ENCODE data around the gene ATF7. TPM values are rescaled to one million over a fixed set of nuclear protein-coding genes. Genes with fewer than 3 reads are reported as not detected.

The ATF7 gene
- total and polyA plus RNA-seq, 8 donors: 11.6 to 31.5 (median 17.7) TPM

DNA sequence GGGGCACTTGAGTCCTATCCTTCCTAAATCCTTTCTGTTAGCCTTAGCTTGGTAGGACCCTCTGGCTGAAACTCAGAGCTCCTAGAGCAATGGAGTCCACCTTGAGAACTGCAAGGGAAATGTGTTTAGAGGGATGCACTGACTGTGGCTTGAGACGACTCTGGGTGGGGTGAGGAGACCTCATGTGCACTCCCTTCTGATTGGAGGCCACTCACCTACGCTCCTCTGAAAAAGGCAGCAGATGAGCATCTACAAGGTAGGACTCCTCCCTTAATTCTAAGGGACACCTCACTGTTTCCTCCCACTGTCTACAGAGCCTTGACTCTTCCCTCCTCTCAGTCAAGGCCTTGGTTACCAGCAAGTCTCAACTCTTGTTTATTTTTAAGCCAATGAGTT, 127.9 kb downstream of the ATF7 start:
- Histone ChIP-seq H3K9me3 (no peaks in the 10 kb centered on the region), H3K4me3 (no peak overlapping the region), H3K27ac (no peak overlapping the region), H3K36me3 (no peaks in the 10 kb centered on the region), H3K27me3 (no peaks in the 10 kb centered on the region), H3K4me1 (peaks cover 5 to 31% (median 15%) of the 10 kb centered on the region in 3 donors)
- 86 to 87% methylated on average over 2 of the region's 2 CpGs for WGBS, 2 donors
- ATAC-seq (no peak), FAIRE-seq (no peak), DNase-seq (no peak)
- intact Hi-C loops (cut with DNase I): no loop called here
- TF ChIP-seq, protein P1, sequence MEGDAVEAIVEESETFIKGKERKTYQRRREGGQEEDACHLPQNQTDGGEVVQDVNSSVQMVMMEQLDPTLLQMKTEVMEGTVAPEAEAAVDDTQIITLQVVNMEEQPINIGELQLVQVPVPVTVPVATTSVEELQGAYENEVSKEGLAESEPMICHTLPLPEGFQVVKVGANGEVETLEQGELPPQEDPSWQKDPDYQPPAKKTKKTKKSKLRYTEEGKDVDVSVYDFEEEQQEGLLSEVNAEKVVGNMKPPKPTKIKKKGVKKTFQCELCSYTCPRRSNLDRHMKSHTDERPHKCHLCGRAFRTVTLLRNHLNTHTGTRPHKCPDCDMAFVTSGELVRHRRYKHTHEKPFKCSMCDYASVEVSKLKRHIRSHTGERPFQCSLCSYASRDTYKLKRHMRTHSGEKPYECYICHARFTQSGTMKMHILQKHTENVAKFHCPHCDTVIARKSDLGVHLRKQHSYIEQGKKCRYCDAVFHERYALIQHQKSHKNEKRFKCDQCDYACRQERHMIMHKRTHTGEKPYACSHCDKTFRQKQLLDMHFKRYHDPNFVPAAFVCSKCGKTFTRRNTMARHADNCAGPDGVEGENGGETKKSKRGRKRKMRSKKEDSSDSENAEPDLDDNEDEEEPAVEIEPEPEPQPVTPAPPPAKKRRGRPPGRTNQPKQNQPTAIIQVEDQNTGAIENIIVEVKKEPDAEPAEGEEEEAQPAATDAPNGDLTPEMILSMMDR (IDR thresholded peaks at IDR 0.05): no peak

DNA sequence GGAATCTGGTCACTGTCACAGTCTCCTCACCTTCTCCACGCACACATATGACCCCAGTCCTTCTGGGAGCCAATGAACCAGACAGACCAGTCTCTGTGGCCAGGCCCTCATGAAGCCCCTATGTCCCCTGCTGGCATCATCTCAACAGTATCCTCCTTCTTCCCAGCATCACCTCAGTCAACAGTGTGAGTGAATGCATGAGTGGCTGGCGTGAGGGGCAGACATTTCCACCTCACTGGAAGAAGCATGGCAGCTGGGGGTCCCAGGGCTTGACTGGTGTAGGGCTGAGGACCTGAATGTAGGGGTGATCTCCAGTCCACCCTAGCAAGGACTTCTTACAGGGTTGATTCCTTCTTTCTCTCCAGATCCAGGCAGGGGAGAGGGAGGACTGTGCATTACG, 128.7 kb downstream of the ATF7 start:
- Histone ChIP-seq H3K9me3 (no peaks in the 10 kb centered on the region), H3K27me3 (no peaks in the 10 kb centered on the region), H3K27ac (no peak overlapping the region), H3K4me3 (no peak overlapping the region), H3K4me1 (peaks cover 5 to 27% (median 15%) of the 10 kb centered on the region in 3 donors), H3K36me3 (no peaks in the 10 kb centered on the region)
- TF ChIP-seq, protein P1 (IDR thresholded peaks at IDR 0.05): no peak
- ATAC-seq (no peak), DNase-seq (no peak), FAIRE-seq (no peak)
- intact Hi-C loops (cut with DNase I): no loop called here
- 83 to 88% methylated on average over 3 of the region's 3 CpGs for WGBS, 2 donors

DNA sequence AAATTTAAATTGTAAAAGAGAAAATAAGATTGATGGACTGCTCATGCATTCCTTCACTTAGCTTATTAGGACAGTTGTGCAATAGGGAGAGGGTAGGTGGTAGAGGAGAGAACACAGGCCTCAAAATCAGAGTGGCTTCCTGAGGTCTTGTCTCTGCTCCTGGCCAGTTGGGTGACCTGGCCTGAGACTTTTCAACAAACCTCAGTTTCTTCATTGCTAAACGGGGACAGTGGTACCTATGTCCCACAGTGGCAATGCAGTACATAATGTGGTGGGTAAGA, 129.5 kb downstream of the ATF7 start:
- no peak for ATAC-seq
- 71 to 86% methylated on average over 1 of the region's 1 CpG for WGBS, 2 donors
- TF ChIP-seq, protein P1 (IDR thresholded peaks at IDR 0.05): no peak
- DNase-seq: no peak
- Histone ChIP-seq H3K4me1 (peaks cover 5 to 25% (median 15%) of the 10 kb centered on the region in 3 donors), H3K27ac (peak overlapping the region in 2 of 4 donors; percentile 44 to 65), H3K4me3 (no peak overlapping the region), H3K27me3 (no peaks in the 10 kb centered on the region), H3K36me3 (no peaks in the 10 kb centered on the region), H3K9me3 (no peaks in the 10 kb centered on the region)
- no peak for FAIRE-seq
- intact Hi-C loops (cut with DNase I): no loop called here

DNA sequence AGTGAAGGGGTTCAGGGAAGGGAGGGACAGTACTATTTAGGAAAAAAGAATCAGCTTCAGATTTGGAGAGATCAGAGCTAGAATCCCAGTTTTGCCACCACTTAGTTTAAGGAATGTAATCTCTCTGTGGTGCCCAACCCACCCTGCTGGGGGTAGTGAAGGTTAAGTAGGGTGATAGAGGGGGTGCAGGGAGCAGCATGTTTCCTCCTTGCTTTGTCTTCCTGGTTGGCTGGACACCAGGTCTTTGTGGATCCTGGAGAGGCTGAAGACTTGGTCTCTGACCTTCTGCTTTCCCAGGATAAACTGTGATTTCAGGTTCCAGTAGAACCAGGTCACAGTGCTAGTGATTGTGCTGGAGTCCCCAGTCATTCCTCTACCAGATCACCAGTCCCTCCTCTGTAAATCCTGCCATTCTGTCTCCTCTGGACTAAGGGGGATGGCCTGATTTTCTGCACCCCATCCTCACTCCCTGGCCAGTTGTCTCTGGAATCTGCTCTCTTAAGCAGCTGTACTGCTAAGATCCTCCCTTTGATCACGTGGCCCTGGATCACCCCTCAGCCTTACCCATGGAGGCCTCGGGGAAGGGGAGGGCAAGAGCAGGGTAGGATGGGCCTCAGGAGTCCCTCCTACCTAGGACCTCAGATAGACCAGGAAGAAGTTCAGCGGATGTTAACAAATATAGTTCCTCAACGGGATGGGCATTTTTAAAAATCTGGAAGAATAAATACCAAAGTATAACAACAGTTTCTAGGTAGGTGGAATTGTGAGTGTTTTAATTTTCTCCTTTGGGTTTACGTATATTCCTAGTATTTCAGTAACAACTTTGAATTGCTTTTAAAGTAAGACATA, 130.1 kb downstream of the ATF7 start:
- DNase-seq (peak in 2 of 6 donors; percentile 32 to 35), ATAC-seq (no peak), FAIRE-seq (no peak)
- 40 to 51% methylated on average over 5 of the region's 5 CpGs for WGBS, 2 donors
- Histone ChIP-seq H3K4me3 (no peak overlapping the region), H3K36me3 (no peaks in the 10 kb centered on the region), H3K27me3 (no peaks in the 10 kb centered on the region), H3K4me1 (peaks cover 5 to 23% (median 15%) of the 10 kb centered on the region in 3 donors), H3K27ac (peak overlapping the region; percentile 5 to 65 (median 35)), H3K9me3 (no peaks in the 10 kb centered on the region)
- TF ChIP-seq, protein P1 (IDR thresholded peaks at IDR 0.05): no peak
- intact Hi-C loops (cut with DNase I): no loop called here

All from pancreas (tissue), 10 donors.